HEK293 (cell line): ENCODE data around the gene PODXL2.

Experiments
- GLIS1 ChIP-seq: fragments of 450-650 bp; formaldehyde crosslinking; IDR thresholded peaks from 2 replicates; pipeline ENCODE4 v1.5.1; 2016; ENCODE audit warnings: missing biosample characterization, missing genetic modification characterization
- HOXC10 ChIP-seq: sonication (generic); formaldehyde crosslinking; IDR thresholded peaks from 2 replicates; pipeline ENCODE4 v1.8.1; 2023; ENCODE audit warnings: mild to moderate bottlenecking, missing genetic modification reagents
- KLF1 ChIP-seq: fragments of 450-650 bp; formaldehyde crosslinking; IDR thresholded peaks from 2 replicates; pipeline ENCODE4 v1.5.1; 2016; ENCODE audit warnings: missing biosample characterization, missing genetic modification characterization
- KLF10 ChIP-seq: fragments of 450-650 bp; IDR thresholded peaks from 2 replicates; pipeline ENCODE4 v1.5.1; 2018; ENCODE audit warnings: missing biosample characterization, mild to moderate bottlenecking, missing genetic modification characterization
- KLF8 ChIP-seq: fragments of 450-650 bp; formaldehyde crosslinking; IDR thresholded peaks from 2 replicates; pipeline ENCODE4 v1.5.1; 2016; ENCODE audit warnings: missing biosample characterization, missing genetic modification characterization
- SCRT2 ChIP-seq: fragments of 450-650 bp; formaldehyde crosslinking; IDR thresholded peaks from 2 replicates; pipeline ENCODE4 v1.5.1; 2016; ENCODE audit warnings: missing biosample characterization, missing genetic modification characterization
- SP7 ChIP-seq: fragments of 450-650 bp; formaldehyde crosslinking; IDR thresholded peaks from 2 replicates; pipeline ENCODE4 v1.5.1; 2016; ENCODE audit warnings: missing biosample characterization, missing genetic modification characterization
- ZBTB11 ChIP-seq: fragments of 450-650 bp; formaldehyde crosslinking; conservative IDR thresholded peaks from 2 replicates; pipeline ENCODE4 v1.5.1; 2016; ENCODE audit warnings: low read depth, missing biosample characterization, missing genetic modification characterization
- ZBTB48 ChIP-seq: fragments of 450-650 bp; formaldehyde crosslinking; IDR thresholded peaks from 2 replicates; pipeline ENCODE4 v1.5.1; 2016; ENCODE audit warnings: missing biosample characterization, missing genetic modification characterization
- ZEB2 ChIP-seq: fragments of 450-650 bp; formaldehyde crosslinking; IDR thresholded peaks from 2 replicates; pipeline ENCODE4 v1.5.1; 2016; ENCODE audit warnings: missing biosample characterization, missing genetic modification characterization
- ZFP37 ChIP-seq: fragments of 450-650 bp; formaldehyde crosslinking; IDR thresholded peaks from 2 replicates; pipeline ENCODE4 v1.5.1; 2016; ENCODE audit warnings: missing biosample characterization, missing genetic modification characterization
- ZNF362 ChIP-seq: fragments of 450-650 bp; formaldehyde crosslinking; IDR thresholded peaks from 2 replicates; pipeline ENCODE4 v1.5.1; 2016; ENCODE audit warnings: missing biosample characterization, missing genetic modification characterization
- ZNF366 ChIP-seq: fragments of 450-650 bp; formaldehyde crosslinking; conservative IDR thresholded peaks from 2 replicates; pipeline ENCODE4 v1.5.1; 2016; ENCODE audit warnings: missing biosample characterization, missing genetic modification characterization
- ZNF423 ChIP-seq: fragments of 450-650 bp; formaldehyde crosslinking; IDR thresholded peaks from 2 replicates; pipeline ENCODE4 v1.5.1; 2016; ENCODE audit warnings: missing biosample characterization, missing genetic modification characterization
- ZNF692 ChIP-seq: fragments of 450-650 bp; formaldehyde crosslinking; IDR thresholded peaks from 2 replicates; pipeline ENCODE4 v1.5.1; 2016; ENCODE audit warnings: missing biosample characterization, missing genetic modification characterization
- ZNF76 ChIP-seq: fragments of 450-650 bp; formaldehyde crosslinking; IDR thresholded peaks from 2 replicates; pipeline ENCODE4; 2016; ENCODE audit warnings: low read depth, missing biosample characterization, missing genetic modification characterization, borderline replicate concordance
- TF ChIP-seq, protein P1 (sequence below): fragments of 450-650 bp; formaldehyde crosslinking; conservative IDR thresholded peaks from 2 replicates; pipeline ENCODE4 v1.5.1; 2016; ENCODE audit warnings: low read depth, missing biosample characterization, missing genetic modification characterization
- TF ChIP-seq, protein P2 (sequence below): fragments of 450-650 bp; formaldehyde crosslinking; IDR thresholded peaks from 2 replicates; pipeline ENCODE4 v1.5.1; 2016; ENCODE audit warnings: missing biosample characterization, missing genetic modification characterization
- TF ChIP-seq, protein P3 (sequence below): fragments of 450-650 bp; formaldehyde crosslinking; IDR thresholded peaks from 2 replicates; pipeline ENCODE4 v1.5.1; 2017; ENCODE audit warnings: missing biosample characterization, missing genetic modification characterization
- TF ChIP-seq, protein P4 (sequence below): fragments of 450-650 bp; IDR thresholded peaks from 2 replicates; pipeline ENCODE4 v1.5.1; 2018; ENCODE audit warnings: missing biosample characterization, mild to moderate bottlenecking, missing genetic modification characterization

PODXL2 gene

GRCh38 chr3:127590593-127591465, 38.2 kb upstream of the PODXL2 start, which contains the start of gene TPRA1 (continued):
- TF ChIP-seq ZNF423 (tag by site-specific recombination) = no peak
- TF ChIP-seq, protein P1, sequence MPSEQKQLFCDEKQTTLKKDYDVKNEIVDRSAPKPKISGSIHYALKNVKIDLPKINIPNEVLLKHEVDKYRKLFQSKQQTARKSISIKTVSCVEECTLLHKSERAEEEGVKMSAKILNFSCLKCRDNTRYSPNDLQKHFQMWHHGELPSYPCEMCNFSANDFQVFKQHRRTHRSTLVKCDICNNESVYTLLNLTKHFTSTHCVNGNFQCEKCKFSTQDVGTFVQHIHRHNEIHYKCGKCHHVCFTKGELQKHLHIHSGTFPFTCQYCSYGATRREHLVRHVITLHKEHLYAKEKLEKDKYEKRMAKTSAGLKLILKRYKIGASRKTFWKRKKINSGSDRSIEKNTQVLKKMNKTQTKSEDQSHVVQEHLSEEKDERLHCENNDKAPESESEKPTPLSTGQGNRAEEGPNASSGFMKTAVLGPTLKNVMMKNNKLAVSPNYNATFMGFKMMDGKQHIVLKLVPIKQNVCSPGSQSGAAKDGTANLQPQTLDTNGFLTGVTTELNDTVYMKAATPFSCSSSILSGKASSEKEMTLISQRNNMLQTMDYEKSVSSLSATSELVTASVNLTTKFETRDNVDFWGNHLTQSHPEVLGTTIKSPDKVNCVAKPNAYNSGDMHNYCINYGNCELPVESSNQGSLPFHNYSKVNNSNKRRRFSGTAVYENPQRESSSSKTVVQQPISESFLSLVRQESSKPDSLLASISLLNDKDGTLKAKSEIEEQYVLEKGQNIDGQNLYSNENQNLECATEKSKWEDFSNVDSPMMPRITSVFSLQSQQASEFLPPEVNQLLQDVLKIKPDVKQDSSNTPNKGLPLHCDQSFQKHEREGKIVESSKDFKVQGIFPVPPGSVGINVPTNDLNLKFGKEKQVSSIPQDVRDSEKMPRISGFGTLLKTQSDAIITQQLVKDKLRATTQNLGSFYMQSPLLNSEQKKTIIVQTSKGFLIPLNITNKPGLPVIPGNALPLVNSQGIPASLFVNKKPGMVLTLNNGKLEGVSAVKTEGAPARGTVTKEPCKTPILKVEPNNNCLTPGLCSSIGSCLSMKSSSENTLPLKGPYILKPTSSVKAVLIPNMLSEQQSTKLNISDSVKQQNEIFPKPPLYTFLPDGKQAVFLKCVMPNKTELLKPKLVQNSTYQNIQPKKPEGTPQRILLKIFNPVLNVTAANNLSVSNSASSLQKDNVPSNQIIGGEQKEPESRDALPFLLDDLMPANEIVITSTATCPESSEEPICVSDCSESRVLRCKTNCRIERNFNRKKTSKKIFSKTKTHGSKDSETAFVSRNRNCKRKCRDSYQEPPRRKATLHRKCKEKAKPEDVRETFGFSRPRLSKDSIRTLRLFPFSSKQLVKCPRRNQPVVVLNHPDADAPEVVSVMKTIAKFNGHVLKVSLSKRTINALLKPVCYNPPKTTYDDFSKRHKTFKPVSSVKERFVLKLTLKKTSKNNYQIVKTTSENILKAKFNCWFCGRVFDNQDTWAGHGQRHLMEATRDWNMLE (tag by site-specific recombination) = no peak
- peak; percentile 28; the same call in 1 of the 2 replicates for TF ChIP-seq SP7 (tag by site-specific recombination)
- TF ChIP-seq, protein P2, sequence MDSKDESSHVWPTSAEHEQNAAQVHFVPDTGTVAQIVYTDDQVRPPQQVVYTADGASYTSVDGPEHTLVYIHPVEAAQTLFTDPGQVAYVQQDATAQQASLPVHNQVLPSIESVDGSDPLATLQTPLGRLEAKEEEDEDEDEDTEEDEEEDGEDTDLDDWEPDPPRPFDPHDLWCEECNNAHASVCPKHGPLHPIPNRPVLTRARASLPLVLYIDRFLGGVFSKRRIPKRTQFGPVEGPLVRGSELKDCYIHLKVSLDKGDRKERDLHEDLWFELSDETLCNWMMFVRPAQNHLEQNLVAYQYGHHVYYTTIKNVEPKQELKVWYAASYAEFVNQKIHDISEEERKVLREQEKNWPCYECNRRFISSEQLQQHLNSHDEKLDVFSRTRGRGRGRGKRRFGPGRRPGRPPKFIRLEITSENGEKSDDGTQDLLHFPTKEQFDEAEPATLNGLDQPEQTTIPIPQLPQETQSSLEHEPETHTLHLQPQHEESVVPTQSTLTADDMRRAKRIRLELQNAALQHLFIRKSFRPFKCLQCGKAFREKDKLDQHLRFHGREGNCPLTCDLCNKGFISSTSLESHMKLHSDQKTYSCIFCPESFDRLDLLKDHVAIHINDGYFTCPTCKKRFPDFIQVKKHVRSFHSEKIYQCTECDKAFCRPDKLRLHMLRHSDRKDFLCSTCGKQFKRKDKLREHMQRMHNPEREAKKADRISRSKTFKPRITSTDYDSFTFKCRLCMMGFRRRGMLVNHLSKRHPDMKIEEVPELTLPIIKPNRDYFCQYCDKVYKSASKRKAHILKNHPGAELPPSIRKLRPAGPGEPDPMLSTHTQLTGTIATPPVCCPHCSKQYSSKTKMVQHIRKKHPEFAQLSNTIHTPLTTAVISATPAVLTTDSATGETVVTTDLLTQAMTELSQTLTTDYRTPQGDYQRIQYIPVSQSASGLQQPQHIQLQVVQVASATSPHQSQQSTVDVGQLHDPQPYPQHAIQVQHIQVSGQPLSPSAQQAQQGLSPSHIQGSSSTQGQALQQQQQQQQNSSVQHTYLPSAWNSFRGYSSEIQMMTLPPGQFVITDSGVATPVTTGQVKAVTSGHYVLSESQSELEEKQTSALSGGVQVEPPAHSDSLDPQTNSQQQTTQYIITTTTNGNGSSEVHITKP = peak; percentile 94
- peak; percentile 95 for TF ChIP-seq ZNF362 (tag by site-specific recombination)
- peak; percentile 13; the same call in 1 of the 2 replicates for TF ChIP-seq ZNF692
- peak; percentile 100 for TF ChIP-seq ZBTB48 (tag by site-specific recombination)
- 0 out of 2 replicates have a peak, but pooled peaks have one; percentile 66 for TF ChIP-seq ZFP37 (tag by site-specific recombination)
- peak; percentile 78 for TF ChIP-seq ZBTB11 (tag by site-specific recombination)
- TF ChIP-seq ZNF366 (tag by site-specific recombination) = 0 out of 2 replicates have a peak, but pooled peaks have one; percentile 25
- peak; percentile 45 for TF ChIP-seq KLF1 (tag by site-specific recombination)
- peak; percentile 90 for TF ChIP-seq ZNF76 (tag by site-specific recombination)
- TF ChIP-seq, protein P3, sequence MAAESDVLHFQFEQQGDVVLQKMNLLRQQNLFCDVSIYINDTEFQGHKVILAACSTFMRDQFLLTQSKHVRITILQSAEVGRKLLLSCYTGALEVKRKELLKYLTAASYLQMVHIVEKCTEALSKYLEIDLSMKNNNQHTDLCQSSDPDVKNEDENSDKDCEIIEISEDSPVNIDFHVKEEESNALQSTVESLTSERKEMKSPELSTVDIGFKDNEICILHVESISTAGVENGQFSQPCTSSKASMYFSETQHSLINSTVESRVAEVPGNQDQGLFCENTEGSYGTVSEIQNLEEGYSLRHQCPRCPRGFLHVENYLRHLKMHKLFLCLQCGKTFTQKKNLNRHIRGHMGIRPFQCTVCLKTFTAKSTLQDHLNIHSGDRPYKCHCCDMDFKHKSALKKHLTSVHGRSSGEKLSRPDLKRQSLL (tag by site-specific recombination) = peak; percentile 28; the same call in 1 of the 2 replicates
- TF ChIP-seq GLIS1 = peak; percentile 58; the same call in 1 of the 2 replicates
- peak; percentile 34; the same call in 1 of the 2 replicates for TF ChIP-seq SCRT2 (tag by site-specific recombination)
- peak; percentile 78 for TF ChIP-seq KLF10
- TF ChIP-seq KLF8 (tag by site-specific recombination) = no peak; the same call in 1 of the 2 replicates
- TF ChIP-seq, protein P4, sequence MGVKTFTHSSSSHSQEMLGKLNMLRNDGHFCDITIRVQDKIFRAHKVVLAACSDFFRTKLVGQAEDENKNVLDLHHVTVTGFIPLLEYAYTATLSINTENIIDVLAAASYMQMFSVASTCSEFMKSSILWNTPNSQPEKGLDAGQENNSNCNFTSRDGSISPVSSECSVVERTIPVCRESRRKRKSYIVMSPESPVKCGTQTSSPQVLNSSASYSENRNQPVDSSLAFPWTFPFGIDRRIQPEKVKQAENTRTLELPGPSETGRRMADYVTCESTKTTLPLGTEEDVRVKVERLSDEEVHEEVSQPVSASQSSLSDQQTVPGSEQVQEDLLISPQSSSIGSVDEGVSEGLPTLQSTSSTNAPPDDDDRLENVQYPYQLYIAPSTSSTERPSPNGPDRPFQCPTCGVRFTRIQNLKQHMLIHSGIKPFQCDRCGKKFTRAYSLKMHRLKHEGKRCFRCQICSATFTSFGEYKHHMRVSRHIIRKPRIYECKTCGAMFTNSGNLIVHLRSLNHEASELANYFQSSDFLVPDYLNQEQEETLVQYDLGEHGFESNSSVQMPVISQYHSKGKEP (tag by site-specific recombination) = peak; percentile 49; the same call in 1 of the 2 replicates
- peak; percentile 52; the same call in 1 of the 2 replicates for TF ChIP-seq ZEB2 (tag by site-specific recombination)
- TF ChIP-seq HOXC10 = no peak
